Mucosa of gallbladder (tissue), 1 donor: Measurements from ENCODE around the gene AK6. TPM values are rescaled to one million over a fixed set of nuclear protein-coding genes. Genes with fewer than 3 reads are reported as not detected.
A peak's percentile ranks its signal among the peaks of the same experiment; 100 is the strongest.
"Not testable (repeated sequence)": the region's sequence is repeated elsewhere in the genome, so short reads cannot be mapped to it uniquely, and the experiment has no call there.

Source experiments
- DNase-seq: peaks from one replicate; pipeline ENCODE4 v3.0.0-alpha.2; 2020; ENCODE audit warnings: low spot score
- total RNA-seq: library from RNA; stranded (reverse); gene quantifications from one replicate; pipeline ENCODE4 v1.2.1, GENCODE V29; 2021
- donor health status: DM: no; HTN: no; CAD: no.

Gene AK6
- total RNA-seq, 1 donor from 2014 or later: 32.4 TPM

- no peak for DNase-seq
These were observed 33.9 kb downstream of the AK6 start for GRCh38 chr5:69335341-69335935.

- peak; percentile 86 for DNase-seq
These were observed 34.5 kb downstream of the AK6 start for GRCh38 chr5:69334793-69335268.

- DNase-seq: not testable (repeated sequence)
These were observed 35.5 kb downstream of the AK6 start for GRCh38 chr5:69333668-69334315.

- peak; percentile 36 for DNase-seq
These were observed 37.5 kb downstream of the AK6 start for GRCh38 chr5:69331528-69332445.

- DNase-seq: no peak
These were observed 39.3 kb downstream of the AK6 start for GRCh38 chr5:69329905-69330489.

- DNase-seq: no peak
These were observed 43.0 kb downstream of the AK6 start for GRCh38 chr5:69326365-69326764.

- no peak for DNase-seq
These were observed 51.9 kb downstream of the AK6 start for GRCh38 chr5:69317391-69317790.

- DNase-seq: no peak
These were observed 53.3 kb downstream of the AK6 start for GRCh38 chr5:69315972-69316371.

- DNase-seq: no peak
These were observed 55.9 kb downstream of the AK6 start for GRCh38 chr5:69313428-69313827.

GRCh38 chr5:69312459-69313160, 56.7 kb downstream of the AK6 start:
- DNase-seq: no peak

GRCh38 chr5:69309380-69309779, 59.9 kb downstream of the AK6 start:
- DNase-seq: no peak

GRCh38 chr5:69308046-69308553, 61.2 kb downstream of the AK6 start:
- DNase-seq: no peak

- DNase-seq: no peak
These were observed 63.8 kb downstream of the AK6 start for GRCh38 chr5:69305512-69305911.

Other genes with a start within 250 kb of the AK6 start
- 8.1 TPM for gene CCNB1, start 202.4 kb downstream of the AK6 start, total RNA-seq
- 1.8 TPM for gene CENPH, start 179.9 kb downstream of the AK6 start, total RNA-seq
- gene CDK7, start 134.6 kb downstream of the AK6 start, total RNA-seq: 21.1 TPM
- gene CCDC125, start 36.7 kb downstream of the AK6 start, total RNA-seq: 12.3 TPM
- gene TAF9, start within 50 bp of the AK6 start, total RNA-seq: 31.7 TPM
- 20.0 TPM for gene RAD17, start 298 bp upstream of the AK6 start, total RNA-seq
- 47.1 TPM for gene MARVELD2, start 45.6 kb upstream of the AK6 start, total RNA-seq
- 152 TPM for gene OCLN, start 123.3 kb upstream of the AK6 start, total RNA-seq
- gene GTF2H2C, start 190.7 kb upstream of the AK6 start, total RNA-seq: 21.6 TPM